Measurements from ENCODE around the gene HMGB4.

The HMGB4 gene

DNA sequence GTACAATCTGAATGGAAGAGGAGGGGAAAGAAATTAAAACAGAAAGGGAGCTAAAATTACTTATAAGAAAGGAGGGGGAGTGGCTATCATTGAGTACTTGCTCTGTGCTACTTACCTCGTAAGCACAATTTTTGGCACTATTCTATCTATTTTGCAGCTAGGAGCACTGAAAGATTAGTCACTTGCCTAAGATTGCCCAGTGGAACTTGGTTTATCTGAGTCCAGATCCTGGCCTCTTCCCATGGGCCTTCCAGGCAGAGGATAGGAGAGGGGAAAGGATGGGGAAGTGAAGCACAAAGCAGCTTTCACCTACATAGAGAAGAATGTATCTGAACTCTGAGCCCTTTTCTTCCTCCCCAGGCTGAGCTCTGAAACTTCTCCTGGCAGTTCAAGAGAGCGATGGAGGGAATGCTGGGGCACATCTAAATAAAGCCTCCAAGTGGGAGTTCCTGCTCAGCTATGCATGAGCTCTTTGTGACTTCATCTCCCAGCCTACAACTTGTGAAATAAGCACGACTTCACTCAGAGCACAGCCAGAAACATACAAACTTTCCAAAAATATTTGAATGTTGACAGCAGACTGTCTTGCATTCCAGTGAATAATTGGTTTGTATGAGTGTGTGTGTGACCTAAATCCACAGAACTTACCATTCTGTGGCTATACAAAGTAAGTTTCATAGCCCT, 29.4 kb downstream of the HMGB4 start:
- no peak for DNase-seq (ENCODE audit: low read depth)
- TF ChIP-seq, protein P1, sequence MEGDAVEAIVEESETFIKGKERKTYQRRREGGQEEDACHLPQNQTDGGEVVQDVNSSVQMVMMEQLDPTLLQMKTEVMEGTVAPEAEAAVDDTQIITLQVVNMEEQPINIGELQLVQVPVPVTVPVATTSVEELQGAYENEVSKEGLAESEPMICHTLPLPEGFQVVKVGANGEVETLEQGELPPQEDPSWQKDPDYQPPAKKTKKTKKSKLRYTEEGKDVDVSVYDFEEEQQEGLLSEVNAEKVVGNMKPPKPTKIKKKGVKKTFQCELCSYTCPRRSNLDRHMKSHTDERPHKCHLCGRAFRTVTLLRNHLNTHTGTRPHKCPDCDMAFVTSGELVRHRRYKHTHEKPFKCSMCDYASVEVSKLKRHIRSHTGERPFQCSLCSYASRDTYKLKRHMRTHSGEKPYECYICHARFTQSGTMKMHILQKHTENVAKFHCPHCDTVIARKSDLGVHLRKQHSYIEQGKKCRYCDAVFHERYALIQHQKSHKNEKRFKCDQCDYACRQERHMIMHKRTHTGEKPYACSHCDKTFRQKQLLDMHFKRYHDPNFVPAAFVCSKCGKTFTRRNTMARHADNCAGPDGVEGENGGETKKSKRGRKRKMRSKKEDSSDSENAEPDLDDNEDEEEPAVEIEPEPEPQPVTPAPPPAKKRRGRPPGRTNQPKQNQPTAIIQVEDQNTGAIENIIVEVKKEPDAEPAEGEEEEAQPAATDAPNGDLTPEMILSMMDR (IDR thresholded peaks at IDR 0.05; ENCODE audit: control insufficient read depth, extremely low read depth, insufficient read depth), result no peak
- H3K4me3 ChIP-seq (ENCODE audit: low read depth, low read length), result no peak overlapping the region

DNA sequence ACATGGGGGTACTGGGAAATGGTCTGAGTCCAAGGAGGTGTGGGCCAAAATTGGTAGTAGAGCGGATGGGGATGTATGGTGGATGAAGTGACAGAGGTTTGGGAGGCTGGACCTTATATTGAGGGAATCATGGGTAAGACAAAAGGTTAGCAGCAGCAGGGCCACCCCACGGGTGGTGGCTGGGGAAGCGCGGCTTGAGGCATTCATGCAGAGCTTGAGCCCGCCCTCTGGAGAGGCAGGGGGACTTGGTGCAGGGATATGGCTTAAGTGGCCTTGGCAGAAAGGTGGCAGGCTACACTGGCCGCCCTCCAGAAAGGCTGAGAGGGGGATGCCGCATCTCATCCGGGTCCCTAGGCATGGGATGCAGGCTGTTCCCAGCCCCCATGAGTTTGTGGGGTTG, 31.5 kb downstream of the HMGB4 start:
- DNase-seq (ENCODE audit: low read depth), result no peak
- H3K4me3 ChIP-seq (ENCODE audit: low read depth, low read length), result no peak overlapping the region
- TF ChIP-seq, protein P1 (IDR thresholded peaks at IDR 0.05; ENCODE audit: control insufficient read depth, extremely low read depth, insufficient read depth), result no peak

DNA sequence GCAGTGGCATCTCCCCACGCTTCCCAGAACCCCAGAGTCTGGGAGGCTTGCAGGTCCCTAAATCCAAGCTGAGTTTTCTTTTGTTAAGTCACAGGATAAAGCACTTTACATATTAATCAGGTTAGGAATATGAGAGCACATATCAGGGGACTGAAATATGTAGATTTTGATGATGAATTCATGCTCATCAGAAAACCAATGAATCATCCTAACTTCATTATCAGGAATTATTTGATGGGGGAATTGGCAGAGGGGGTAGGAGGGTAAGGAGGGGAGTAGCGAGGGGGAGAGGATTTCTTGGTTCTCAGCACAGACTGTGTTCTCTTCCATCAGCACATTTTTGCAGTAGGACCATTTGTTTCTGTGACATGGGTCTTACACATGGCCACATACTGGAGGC, 32.1 kb downstream of the HMGB4 start:
- TF ChIP-seq, protein P1 (IDR thresholded peaks at IDR 0.05; ENCODE audit: control insufficient read depth, extremely low read depth, insufficient read depth), result no peak
- DNase-seq (ENCODE audit: low read depth), result no peak
- H3K4me3 ChIP-seq (ENCODE audit: low read depth, low read length), result no peak overlapping the region

DNA sequence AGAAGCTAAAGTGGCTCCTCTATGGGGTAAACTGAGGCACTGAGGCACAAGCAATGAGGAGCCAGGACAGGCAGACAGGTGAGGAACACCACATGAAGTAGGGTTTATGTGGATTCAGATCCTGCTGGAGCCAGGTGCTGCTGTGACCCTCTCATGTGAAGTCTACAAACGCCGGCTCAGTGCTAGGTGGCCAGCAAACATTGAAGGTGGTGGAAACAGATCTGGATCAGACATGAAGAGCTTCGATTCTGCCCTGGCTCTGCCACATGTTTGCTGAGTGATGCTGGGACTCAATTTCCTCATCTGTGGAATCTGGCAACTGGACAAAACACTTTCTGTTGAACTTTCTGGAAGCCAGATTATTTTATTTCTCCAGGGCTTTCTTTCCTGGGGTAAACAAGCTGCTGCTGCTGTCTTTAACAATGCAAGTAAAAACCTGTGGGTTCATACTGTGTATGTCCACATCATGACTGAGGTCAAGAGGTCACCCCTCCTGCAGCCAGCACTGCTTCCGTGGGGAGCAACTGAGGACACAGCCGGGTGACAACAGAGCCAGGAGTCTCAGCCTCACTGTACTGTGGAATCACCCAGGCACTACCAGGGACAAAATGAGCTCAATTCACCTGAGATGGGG, 33.3 kb downstream of the HMGB4 start:
- TF ChIP-seq, protein P1 (IDR thresholded peaks at IDR 0.05; ENCODE audit: control insufficient read depth, extremely low read depth, insufficient read depth), result no peak
- DNase-seq (ENCODE audit: low read depth), result no peak
- no peak overlapping the region for H3K4me3 ChIP-seq (ENCODE audit: low read depth, low read length)

DNA sequence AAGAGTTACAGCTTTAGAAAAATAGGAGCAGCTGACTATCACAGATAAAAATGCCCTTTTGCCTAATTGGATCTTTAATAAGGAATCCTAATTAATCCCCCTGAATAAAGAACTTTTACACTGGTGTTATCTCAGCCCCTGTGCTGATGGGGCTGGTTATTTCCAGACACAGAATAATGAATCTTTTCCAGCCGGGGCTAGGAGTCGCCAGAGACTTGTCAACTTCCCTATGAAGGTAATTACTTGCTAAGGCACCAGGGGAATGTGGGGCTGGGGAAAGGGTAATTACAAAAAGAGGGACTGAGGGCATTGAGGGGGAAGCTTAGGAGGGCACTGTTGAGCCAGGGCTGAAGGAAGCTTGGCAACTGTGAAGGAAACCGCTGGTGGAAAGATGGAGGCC, 34.5 kb downstream of the HMGB4 start:
- no peak for DNase-seq (ENCODE audit: low read depth)

DNA sequence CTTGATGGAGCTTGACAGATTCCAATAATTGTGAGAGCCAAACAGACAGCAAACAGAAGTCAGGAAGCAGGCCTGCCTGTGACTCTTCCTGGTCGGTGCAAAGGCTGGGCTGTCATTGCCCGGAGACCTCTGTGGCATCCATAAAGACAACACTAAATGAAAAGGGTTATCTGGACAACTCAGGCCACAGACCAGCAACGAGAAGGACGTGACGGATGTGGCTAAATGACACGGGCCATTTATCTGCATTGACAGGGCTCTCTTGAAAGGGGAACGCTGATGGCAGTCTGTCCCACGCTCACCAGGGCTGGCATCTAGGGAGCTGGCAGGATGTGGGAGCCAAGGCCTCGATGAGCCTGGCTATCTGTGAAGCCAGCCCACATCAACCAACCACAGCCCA, 35.0 kb downstream of the HMGB4 start:
- H3K4me3 ChIP-seq (ENCODE audit: low read depth, low read length), result no peak overlapping the region
- no peak for DNase-seq (ENCODE audit: low read depth)
- TF ChIP-seq, protein P1 (IDR thresholded peaks at IDR 0.05; ENCODE audit: control insufficient read depth, extremely low read depth, insufficient read depth), result no peak

More for the DNA sequence above, 34.5 kb downstream of the HMGB4 start:
- TF ChIP-seq, protein P1 (IDR thresholded peaks at IDR 0.05; ENCODE audit: control insufficient read depth, extremely low read depth, insufficient read depth), result no peak
- no peak overlapping the region for H3K4me3 ChIP-seq (ENCODE audit: low read depth, low read length)
